ENCODE measurements around the gene PCDHB4. TPM values are rescaled to one million over a fixed set of nuclear protein-coding genes. Genes with fewer than 3 reads are reported as not detected.

The PCDHB4 gene
- total and polyA plus RNA-seq, 2 of the 4 experiments (the other 2 are of a cell fraction), result 0.03 TPM; not detected in 1

DNA sequence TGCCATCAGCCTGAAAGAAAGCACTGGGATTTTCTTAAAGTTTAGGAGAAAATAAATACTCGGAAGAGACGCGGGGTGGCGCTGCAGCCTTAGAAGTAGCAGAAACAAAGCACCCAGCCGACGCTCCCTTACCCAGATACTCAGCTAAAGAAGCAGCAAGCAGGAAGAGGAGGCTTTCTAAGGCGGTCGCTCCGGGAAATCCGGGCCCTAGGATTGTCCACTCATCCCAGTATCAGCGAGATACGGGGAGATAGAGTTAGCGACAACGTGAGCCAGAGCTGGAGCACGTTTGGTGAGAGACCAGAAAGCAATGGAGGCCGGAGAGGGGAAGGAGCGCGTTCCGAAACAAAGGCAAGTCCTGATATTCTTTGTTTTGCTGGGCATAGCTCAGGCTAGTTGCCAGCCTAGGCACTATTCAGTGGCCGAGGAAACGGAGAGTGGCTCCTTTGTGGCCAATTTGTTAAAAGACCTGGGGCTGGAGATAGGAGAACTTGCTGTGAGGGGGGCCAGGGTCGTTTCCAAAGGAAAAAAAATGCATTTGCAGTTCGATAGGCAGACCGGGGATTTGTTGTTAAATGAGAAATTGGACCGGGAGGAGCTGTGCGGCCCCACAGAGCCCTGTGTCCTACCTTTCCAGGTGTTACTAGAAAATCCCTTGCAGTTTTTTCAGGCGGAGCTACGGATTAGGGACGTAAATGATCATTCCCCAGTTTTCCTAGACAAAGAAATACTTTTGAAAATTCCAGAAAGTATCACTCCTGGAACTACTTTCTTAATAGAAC is 26.9 kb upstream of the PCDHB4 start, which contains the start of gene PCDHB2:
PCDHB2 (plus strand) TSS at position 135 of the 782 bp plus-strand sequence; CDS start at position 311, 176 bp downstream.
- dilution Hi-C loops (cut with HindIII; ENCODE audit: low sequenced_read_pairs, unreplicated experiment), result no loop called here
- BruUV-seq (replicated peaks), result no TSS peak
- Histone ChIP-seq H2BK120ac (ENCODE audit: low read depth, low read length) (no peak within 1 kb of the TSS), H4K8ac (ENCODE audit: low read depth in 2 of 2, low read length in 2 of 2) (no peak within 1 kb of the TSS), H3K9me1 (ENCODE audit: insufficient read depth, low read length) (no peaks in the 10 kb centered on the region), H2BK15ac (ENCODE audit: low read depth, low read length) (no peak within 1 kb of the TSS), H3K9me3 (ENCODE audit: control insufficient read depth, insufficient read depth, low read length) (peaks cover 9% of the 10 kb centered on the region), H4K91ac (ENCODE audit: insufficient read depth, low read depth, low read length) (no peak within 1 kb of the TSS), H3K56ac (ENCODE audit: extremely low read depth, insufficient read depth, low read length) (0 out of 2 replicates have a peak within 1 kb of the TSS, but pooled peaks have one; percentile 19), H2BK5ac (ENCODE audit: low read depth, low read length, poor library complexity, severe bottlenecking) (no peak within 1 kb of the TSS), H3K36me3 (ENCODE audit: control insufficient read depth, insufficient read depth, low read length) (no peaks in the 10 kb centered on the region), H4K5ac (ENCODE audit: low read depth, low read length) (peak within 1 kb of the TSS; percentile 36), H3K27ac (ENCODE audit: insufficient read depth, low read length) (peak within 1 kb of the TSS; percentile 74; the same call in 1 of the 2 replicates), H3K27me3 (ENCODE audit: control insufficient read depth, insufficient read depth, low read length) (no peaks in the 10 kb centered on the region), H3K4me3 (ENCODE audit: insufficient read depth, low read depth, low read length) (peak within 1 kb of the TSS; percentile 86), H2AK5ac (ENCODE audit: low read depth, low read length) (no peak within 1 kb of the TSS), H3K4me2 (ENCODE audit: low read depth, low read length) (peak within 1 kb of the TSS; percentile 45), H3K79me1 (ENCODE audit: low read depth in 1 of 2, low read length in 2 of 2) (no peaks in the 10 kb centered on the region), H3K4me1 (ENCODE audit: control insufficient read depth, insufficient read depth, low read length) (no peaks in the 10 kb centered on the region), H3K14ac (replicated peaks; ENCODE audit: low read depth, low read length) (no peak within 1 kb of the TSS), H2AK9ac (replicated peaks; ENCODE audit: low read depth, low read length, poor library complexity) (no peak within 1 kb of the TSS), H3K4ac (ENCODE audit: low read depth, low read length) (no peak within 1 kb of the TSS), H4K20me1 (ENCODE audit: insufficient read depth, low read length) (no peaks in the 10 kb centered on the region), H2AFZ (replicated peaks; ENCODE audit: low read length, poor library complexity) (peak within 1 kb of the TSS; percentile 18), H2BK20ac (ENCODE audit: low read depth, low read length) (no peak within 1 kb of the TSS), H3K23ac (ENCODE audit: low read depth, low read length) (no peak within 1 kb of the TSS), H3K9ac (ENCODE audit: low read depth, low read length) (peak within 1 kb of the TSS; percentile 92), H3K18ac (ENCODE audit: low read depth, low read length) (peak within 1 kb of the TSS; percentile 52)
- in situ Hi-C loops (cut with MboI; ENCODE audit: low sequenced_read_pairs), result no loop called here
- ATAC-seq (ENCODE audit: low read depth) (peak; percentile 53), DNase-seq (peak; percentile 14)
- POLR2A ChIA-PET (ENCODE audit: unreplicated experiment), result no interaction called here
- CTCF ChIA-PET, result interaction anchor here (0.6 to 1.2 kb wide), 2 partner anchors 11 to 104 kb away, joined by 3 to 4 read pairs; no protein-coding TSS in a partner anchor
- intact Hi-C loops (cut with micrococcal nuclease), result loop anchor here (5.0 kb wide), 1 partner anchor 468 kb away; no protein-coding TSS in a partner anchor
- TF ChIP-seq, protein P1, sequence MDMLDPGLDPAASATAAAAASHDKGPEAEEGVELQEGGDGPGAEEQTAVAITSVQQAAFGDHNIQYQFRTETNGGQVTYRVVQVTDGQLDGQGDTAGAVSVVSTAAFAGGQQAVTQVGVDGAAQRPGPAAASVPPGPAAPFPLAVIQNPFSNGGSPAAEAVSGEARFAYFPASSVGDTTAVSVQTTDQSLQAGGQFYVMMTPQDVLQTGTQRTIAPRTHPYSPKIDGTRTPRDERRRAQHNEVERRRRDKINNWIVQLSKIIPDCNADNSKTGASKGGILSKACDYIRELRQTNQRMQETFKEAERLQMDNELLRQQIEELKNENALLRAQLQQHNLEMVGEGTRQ (IDR thresholded peaks at IDR 0.05; ENCODE audit: low read depth, low read length), result no peak
- TF ChIP-seq, protein P2, sequence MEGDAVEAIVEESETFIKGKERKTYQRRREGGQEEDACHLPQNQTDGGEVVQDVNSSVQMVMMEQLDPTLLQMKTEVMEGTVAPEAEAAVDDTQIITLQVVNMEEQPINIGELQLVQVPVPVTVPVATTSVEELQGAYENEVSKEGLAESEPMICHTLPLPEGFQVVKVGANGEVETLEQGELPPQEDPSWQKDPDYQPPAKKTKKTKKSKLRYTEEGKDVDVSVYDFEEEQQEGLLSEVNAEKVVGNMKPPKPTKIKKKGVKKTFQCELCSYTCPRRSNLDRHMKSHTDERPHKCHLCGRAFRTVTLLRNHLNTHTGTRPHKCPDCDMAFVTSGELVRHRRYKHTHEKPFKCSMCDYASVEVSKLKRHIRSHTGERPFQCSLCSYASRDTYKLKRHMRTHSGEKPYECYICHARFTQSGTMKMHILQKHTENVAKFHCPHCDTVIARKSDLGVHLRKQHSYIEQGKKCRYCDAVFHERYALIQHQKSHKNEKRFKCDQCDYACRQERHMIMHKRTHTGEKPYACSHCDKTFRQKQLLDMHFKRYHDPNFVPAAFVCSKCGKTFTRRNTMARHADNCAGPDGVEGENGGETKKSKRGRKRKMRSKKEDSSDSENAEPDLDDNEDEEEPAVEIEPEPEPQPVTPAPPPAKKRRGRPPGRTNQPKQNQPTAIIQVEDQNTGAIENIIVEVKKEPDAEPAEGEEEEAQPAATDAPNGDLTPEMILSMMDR (conservative IDR thresholded peaks at IDR 0.05; ENCODE audit: low read depth, low read length), result peak; percentile 29
- TF ChIP-seq NFE2L2 (IDR thresholded peaks at IDR 0.05; ENCODE audit: low read depth, low read length) (no peak), SMC3 (IDR thresholded peaks at IDR 0.05; ENCODE audit: low read depth, low read length) (no peak)
- WGBS, 2 experiments (ENCODE audit: extremely low coverage in 2 of 2, insufficient read length in 1 of 2), result 15% methylated on average over 7 of the region's 29 CpGs; no CpG with 5 or more reads in 1 of the 2 experiments
